Kidney (tissue), 14 donors: Measurements from ENCODE around the gene ADPRH. TPM values are rescaled to one million over a fixed set of nuclear protein-coding genes. Genes with fewer than 3 reads are reported as not detected.

ENCODE experiments used
- DNase-seq, 5 donors: peaks; one replicate each; pipeline ENCODE4 v3.0.0-alpha.2; 2013 to 2020
- FAIRE-seq: peaks from 2 replicates; lab custom pipeline; 2012; peaks lifted over from hg19 to GRCh38; lab: Jason Lieb, UNC
- H3K27ac ChIP-seq, 2 donors: one replicate each; pipeline ENCODE4 v1.7.0; 2013; ENCODE audit warnings: low read depth in 2 of 2, low read length in 2 of 2, inconsistent platforms in 1 of 2
- H3K27me3 ChIP-seq: one replicate; pipeline ENCODE4 v1.7.1; 2013; ENCODE audit warnings: low read length, inconsistent platforms; ENCODE audit not compliant: control insufficient read depth, insufficient read depth
- H3K36me3 ChIP-seq, 3 donors: one replicate each; pipeline versions ENCODE4 v1.7.0 to v1.7.1; 2013; ENCODE audit warnings: low read length in 3 of 3, control low read depth in 1 of 3, inconsistent platforms in 1 of 3; ENCODE audit not compliant: insufficient read depth in 3 of 3, control insufficient read depth in 2 of 3
- H3K4me1 ChIP-seq, 3 donors: one replicate each; pipeline versions ENCODE4 v1.7.0 to v1.7.1; 2013; ENCODE audit warnings: low read length in 3 of 3, inconsistent platforms in 1 of 3, low read depth in 1 of 3; ENCODE audit not compliant: control insufficient read depth in 2 of 3, insufficient read depth in 2 of 3
- H3K4me3 ChIP-seq, 3 donors: one replicate each; pipeline versions ENCODE4 v1.7.0 to v1.8.1; 2013; ENCODE audit warnings: low read length in 3 of 3, control low read depth in 1 of 3, inconsistent platforms in 1 of 3
- H3K9ac ChIP-seq, 3 donors: one replicate each; pipeline versions ENCODE4 v1.7.0 to v1.7.1; 2013; ENCODE audit warnings: low read length in 3 of 3, control low read depth in 1 of 3, inconsistent platforms in 1 of 3
- H3K9me3 ChIP-seq, 3 donors: one replicate each; pipeline versions ENCODE4 v1.7.0 to v1.7.1; 2013; ENCODE audit warnings: low read length in 3 of 3, control low read depth in 1 of 3, inconsistent platforms in 1 of 3; ENCODE audit not compliant: control insufficient read depth in 2 of 3, insufficient read depth in 1 of 3
- CTCF ChIP-seq: IDR thresholded peaks from 3 replicates; pipeline ENCODE4 v1.5.1; 2012; ENCODE audit warnings: mild to moderate bottlenecking, moderate library complexity, borderline replicate concordance; ENCODE audit not compliant: insufficient read depth; ENCODE audit errors: extremely low read depth
- intact Hi-C: fragments of 100-400 bp; cut with DNase I; formaldehyde crosslinking; loops from one replicate; pipeline ENCODE4 v1.11.1; 2022
- polyA plus RNA-seq: library from polyadenylated mRNA; stranded (reverse); fragments of 350-450 nt; fragmentation: Illumina TruSeq; extraction: RNeasy Lipid Tissue Mini Kit (QIAGEN cat#74804); gene quantifications from one replicate; pipeline ENCODE4 v1.2.3, GENCODE V29; 2014; ENCODE audit warnings: low read depth, low replicate concordance; ENCODE audit not compliant: insufficient read depth
- total RNA-seq: library from RNA; stranded (reverse); fragmentation: NEBNext Ultra II Directional; extraction: Animal tissue kit (Norgen Biotek cat#: 25700); gene quantifications from one replicate; pipeline ENCODE4 v1.2.1, GENCODE V29; 2021
- donor health status: control.
- donor health status: control.
- donor health status: control.
- donor health status: control.
- donor health status: control.
- donor health status: DM: yes; HTN: yes; CAD: no.
- donor health status: Normal renal cell carcinoma (clear cell type).

The ADPRH gene
- total and polyA plus RNA-seq, 2 donors from 2014 or later = 5.2 to 15.0 TPM

GRCh38 chr3:119595639-119596334 is 16.5 kb downstream of the ADPRH start:
- Histone ChIP-seq H3K36me3 (no peaks in the 10 kb centered on the region), H3K27ac (no peak overlapping the region), H3K4me1 (peaks cover 0 to 23% (median 15%) of the 10 kb centered on the region in 3 donors), H3K9me3 (no peaks in the 10 kb centered on the region), H3K9ac (no peak overlapping the region), H3K4me3 (peak overlapping the region in 2 of 3 donors; percentile 2 to 9), H3K27me3 (no peaks in the 10 kb centered on the region)
- no peak for DNase-seq
- intact Hi-C loops = no loop called here
- no peak for FAIRE-seq
- TF ChIP-seq CTCF = no peak

DNA sequence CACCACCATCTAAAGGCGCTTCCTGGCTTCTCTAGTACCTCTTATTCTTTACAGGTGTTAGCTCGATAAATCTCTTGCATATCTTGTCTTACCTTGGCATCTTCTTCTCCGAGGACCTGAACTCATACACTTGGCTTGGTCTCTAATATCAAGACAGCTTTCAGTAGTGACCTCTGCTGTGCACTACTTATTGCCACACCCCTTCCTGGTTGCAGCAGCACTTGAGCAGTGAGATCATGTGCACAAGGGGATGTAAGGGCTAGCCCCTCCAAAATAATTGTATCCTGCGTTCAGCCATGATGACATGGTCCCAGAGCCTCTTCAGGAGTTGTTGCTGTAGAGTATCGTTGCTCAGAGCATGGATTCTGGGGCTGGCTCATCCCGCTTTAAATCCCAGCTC is 17.1 kb downstream of the ADPRH start:
- no peak for TF ChIP-seq CTCF
- FAIRE-seq (no peak), DNase-seq (no peak)
- H3K27ac ChIP-seq = no peak overlapping the region
- H3K4me1 ChIP-seq = peaks cover 0 to 23% (median 16%) of the 10 kb centered on the region in 3 donors
- H3K27me3 ChIP-seq = no peaks in the 10 kb centered on the region
- H3K9ac ChIP-seq = no peak overlapping the region
- no peaks in the 10 kb centered on the region for H3K36me3 ChIP-seq
- intact Hi-C loops = no loop called here
- no peaks in the 10 kb centered on the region for H3K9me3 ChIP-seq
- no peak overlapping the region for H3K4me3 ChIP-seq

- intact Hi-C loops = no loop called here
- no peaks in the 10 kb centered on the region for H3K36me3 ChIP-seq
- H3K4me3 ChIP-seq = peak within 1 kb of the TSS in 2 of 3 donors; percentile 26 to 40
- H3K9me3 ChIP-seq = no peaks in the 10 kb centered on the region
- peak within 1 kb of the TSS in 1 of 3 donors; percentile 12 for H3K9ac ChIP-seq
- no peaks in the 10 kb centered on the region for H3K27me3 ChIP-seq
- H3K27ac ChIP-seq = peak within 1 kb of the TSS; percentile 75 to 80
- no peak for TF ChIP-seq CTCF
- DNase-seq (peak in 3 of 5 donors; percentile 56 to 72 (median 72)), FAIRE-seq (no peak)
- H3K4me1 ChIP-seq = peaks cover 0 to 23% (median 16%) of the 10 kb centered on the region in 3 donors
Measured at GRCh38 chr3:119597548-119598288, 18.4 kb downstream of the ADPRH start, which contains the start of gene PLA1A. TSS of gene PLA1A (plus strand) at chr3:119597885. CDS start at chr3:119597914, 29 bp downstream.
